Adrenal gland (tissue), 5 donors: ENCODE results near the gene TBC1D14.
A peak's percentile ranks its signal among the peaks of the same experiment; 100 is the strongest.

Experiments
- CTCF ChIP-seq, 6 experiments: fragments of 450-650 bp in 4 of 6; fragments of 200-600 bp in 2 of 6; sonication (generic) in 1 of 6; IDR thresholded peaks; 1 replicate in 5 of 6; 2 replicates in 1 of 6; pipeline versions ENCODE4 v1.5.1 to v1.8.0; 2016 to 2021; ENCODE audit warnings: antibody characterized with exemption in 6 of 6, mild to moderate bottlenecking in 2 of 6, moderate library complexity in 1 of 6
- POLR2A ChIP-seq, 2 donors: fragments of 450-650 bp; IDR thresholded peaks; one replicate each; pipeline ENCODE4 v1.6.1; 2017; ENCODE audit warnings: antibody characterized with exemption in 2 of 2, mild to moderate bottlenecking in 2 of 2, moderate library complexity in 1 of 2
- donor health status: DM: no; HTN: no; CAD: no.

DNA sequence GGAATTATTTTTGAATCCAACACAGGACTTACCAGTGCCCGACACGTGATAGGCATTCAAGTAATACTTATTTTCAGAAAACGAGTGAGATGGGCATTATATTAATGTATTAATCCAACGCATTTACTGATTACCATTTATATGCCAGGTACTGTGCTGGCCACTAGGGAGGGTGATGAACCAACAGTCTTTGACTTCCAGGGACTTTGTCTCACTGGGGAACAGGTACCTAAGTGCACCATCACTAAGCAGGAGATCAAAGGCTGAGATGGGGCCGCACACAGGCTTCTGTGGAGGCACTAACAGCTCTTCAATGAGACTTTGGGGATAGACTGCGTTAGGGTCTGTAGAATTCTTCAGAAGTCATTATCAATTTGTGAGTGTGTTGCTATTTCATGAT lies 127.8 kb downstream of the TBC1D14 start:
- peak in 1 of 6 experiments; percentile 22 for TF ChIP-seq CTCF (IDR thresholded peaks at IDR 0.05)
- no peak for TF ChIP-seq POLR2A (IDR thresholded peaks at IDR 0.05)
